OCI-LY7 (cell line): Measurements from ENCODE around the gene ZNF280D.

Experiments
- CTCF ChIP-seq: fragments of 200-600 bp; sonication (generic); conservative IDR thresholded peaks from 2 replicates; pipeline ENCODE4 v1.5.1; 2014; ENCODE audit warnings: mild to moderate bottlenecking, antibody characterized with exemption, low read length, moderate library complexity, mixed read lengths
- EZH2phosphoT487 ChIP-seq: fragments of 200-600 bp; sonication (generic); IDR thresholded peaks from 2 replicates; pipeline ENCODE4 v1.6.1; 2018; ENCODE audit warnings: low read depth, borderline replicate concordance, mild to moderate bottlenecking, mixed run types, antibody characterized with exemption, low read length, moderate library complexity, mixed read lengths

GRCh38 chr15:56760186-56760585 is 26.9 kb upstream of the ZNF280D start:
- TF ChIP-seq CTCF (no peak), EZH2phosphoT487 (no peak)
